Measurements from ENCODE around the gene FCGBP.
"Not testable (repeated sequence)": the region's sequence is repeated elsewhere in the genome, so short reads cannot be mapped to it uniquely, and the experiment has no call there.

DNA sequence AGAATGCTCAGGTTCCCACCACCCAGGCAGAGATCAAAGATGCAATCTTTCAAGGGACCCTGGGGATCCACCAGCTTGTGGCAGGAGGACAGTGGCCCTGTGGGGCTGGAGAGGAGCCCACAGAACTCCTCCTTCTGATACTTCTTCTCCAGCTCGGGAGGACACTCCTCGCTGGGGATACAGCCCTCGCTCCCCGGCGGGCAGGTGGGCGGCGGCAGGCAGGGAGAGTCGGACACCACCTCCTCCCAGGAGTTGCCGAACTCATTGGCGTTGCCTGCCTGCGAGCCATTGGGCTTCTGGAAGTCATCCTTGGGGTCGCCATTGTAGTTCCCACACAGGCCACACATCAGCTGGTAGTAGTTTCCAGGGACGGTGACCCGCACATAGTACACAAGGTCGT is 32.1 kb downstream of the FCGBP start:
- TF ChIP-seq, protein P1, sequence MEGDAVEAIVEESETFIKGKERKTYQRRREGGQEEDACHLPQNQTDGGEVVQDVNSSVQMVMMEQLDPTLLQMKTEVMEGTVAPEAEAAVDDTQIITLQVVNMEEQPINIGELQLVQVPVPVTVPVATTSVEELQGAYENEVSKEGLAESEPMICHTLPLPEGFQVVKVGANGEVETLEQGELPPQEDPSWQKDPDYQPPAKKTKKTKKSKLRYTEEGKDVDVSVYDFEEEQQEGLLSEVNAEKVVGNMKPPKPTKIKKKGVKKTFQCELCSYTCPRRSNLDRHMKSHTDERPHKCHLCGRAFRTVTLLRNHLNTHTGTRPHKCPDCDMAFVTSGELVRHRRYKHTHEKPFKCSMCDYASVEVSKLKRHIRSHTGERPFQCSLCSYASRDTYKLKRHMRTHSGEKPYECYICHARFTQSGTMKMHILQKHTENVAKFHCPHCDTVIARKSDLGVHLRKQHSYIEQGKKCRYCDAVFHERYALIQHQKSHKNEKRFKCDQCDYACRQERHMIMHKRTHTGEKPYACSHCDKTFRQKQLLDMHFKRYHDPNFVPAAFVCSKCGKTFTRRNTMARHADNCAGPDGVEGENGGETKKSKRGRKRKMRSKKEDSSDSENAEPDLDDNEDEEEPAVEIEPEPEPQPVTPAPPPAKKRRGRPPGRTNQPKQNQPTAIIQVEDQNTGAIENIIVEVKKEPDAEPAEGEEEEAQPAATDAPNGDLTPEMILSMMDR (conservative IDR thresholded peaks at IDR 0.05; ENCODE audit: low read depth, low read length): not testable (repeated sequence)
- TF ChIP-seq EZH2 (IDR thresholded peaks at IDR 0.05; ENCODE audit: low read length, unreplicated experiment): not testable (repeated sequence)
